ENCODE results near the gene PSMB11.

The PSMB11 gene

GRCh38 chr14:23044840-23045239 lies 2.8 kb downstream of the PSMB11 start:
- FAIRE-seq (no peak), DNase-seq (ENCODE audit: insufficient read length, low spot score) (no peak)
- no peak for TF ChIP-seq CTCF (IDR thresholded peaks at IDR 0.05; ENCODE audit: insufficient read depth, missing control alignments)

- DNase-seq (ENCODE audit: insufficient read length, low spot score) (no peak), FAIRE-seq (no peak)
- TF ChIP-seq CTCF (IDR thresholded peaks at IDR 0.05; ENCODE audit: insufficient read depth, missing control alignments): no peak
Observed at GRCh38 chr14:23045419-23046357, 3.7 kb downstream of the PSMB11 start.

- DNase-seq (ENCODE audit: insufficient read length, low spot score) (no peak), FAIRE-seq (no peak)
- TF ChIP-seq CTCF (IDR thresholded peaks at IDR 0.05; ENCODE audit: insufficient read depth, missing control alignments): no peak
Observed at GRCh38 chr14:23047034-23047634, 5.1 kb downstream of the PSMB11 start.

- no peak for DNase-seq (ENCODE audit: insufficient read length, low spot score)
Observed at GRCh38 chr14:23047751-23048693, 6.0 kb downstream of the PSMB11 start.

GRCh38 chr14:23049011-23049410 lies 7.0 kb downstream of the PSMB11 start:
- no peak for FAIRE-seq
- DNase-seq (ENCODE audit: insufficient read length, low spot score): no peak
- no peak for TF ChIP-seq CTCF (IDR thresholded peaks at IDR 0.05; ENCODE audit: insufficient read depth, missing control alignments)

More at GRCh38 chr14:23047751-23048693, 6.0 kb downstream of the PSMB11 start:
- no peak for TF ChIP-seq CTCF (IDR thresholded peaks at IDR 0.05; ENCODE audit: insufficient read depth, missing control alignments)
- no peak for FAIRE-seq

- DNase-seq (ENCODE audit: insufficient read length, low spot score) (no peak), FAIRE-seq (no peak)
- no peak for TF ChIP-seq CTCF (IDR thresholded peaks at IDR 0.05; ENCODE audit: insufficient read depth, missing control alignments)
Observed at GRCh38 chr14:23051141-23052057, 9.4 kb downstream of the PSMB11 start.

Data from D721Med (cell line).